Activated B cell treated with CpG ODN at 0.5 μM for 24 hours (primary cell): ENCODE measurements around the gene TLNRD1. TPM values are rescaled to one million over a fixed set of nuclear protein-coding genes. Genes with fewer than 3 reads are reported as not detected.

ENCODE experiments used
- ATAC-seq: fragments of 200-7000 bp; cut with Tn5 transposase; one replicate; pipeline ENCODE4 v1.10.0; 2021; ENCODE audit warnings: low read depth, mild to moderate bottlenecking, moderate library complexity
- CTCF ChIA-PET: fragments of 350-600 bp; sonication (Branson Sonifier 250); formaldehyde crosslinking; loops from one replicate; lab custom pipeline; 2021; ENCODE audit warnings: antibody characterized with exemption; lab: Charles Lee
- POLR2A ChIA-PET: fragments of 350-600 bp; sonication (Branson Sonifier 250); formaldehyde crosslinking; loops from one replicate; lab custom pipeline; 2021; ENCODE audit warnings: antibody characterized with exemption; lab: Charles Lee
- DNase-seq: peaks from one replicate; pipeline ENCODE4 v3.0.0; 2022
- H3K27ac Mint-ChIP-seq: one replicate; pipeline ENCODE4 v1.8.0; 2020; ENCODE audit warnings: mixed read lengths
- H3K27me3 Mint-ChIP-seq: one replicate; pipeline ENCODE4 v1.8.0; 2021; ENCODE audit warnings: mixed read lengths
- H3K36me3 Mint-ChIP-seq: one replicate; pipeline ENCODE4 v1.8.0; 2021; ENCODE audit warnings: low read depth, mixed read lengths
- H3K4me1 Mint-ChIP-seq: one replicate; pipeline ENCODE4 v1.8.0; 2021; ENCODE audit warnings: mixed read lengths
- H3K4me3 Mint-ChIP-seq: one replicate; pipeline ENCODE4 v1.8.0; 2020; ENCODE audit warnings: mild to moderate bottlenecking, mixed read lengths
- H3K9me3 Mint-ChIP-seq: one replicate; pipeline ENCODE4 v1.8.0; 2020; ENCODE audit warnings: mixed read lengths
- CTCF ChIP-seq: fragments of 200-600 bp; IDR thresholded peaks from one replicate; pipeline ENCODE4 v1.8.0; 2022; ENCODE audit warnings: antibody characterized with exemption, mild to moderate bottlenecking
- intact Hi-C: fragments of 100-400 bp; cut with micrococcal nuclease; formaldehyde crosslinking; loops from one replicate; pipeline ENCODE4 v1.15.1; 2024
- total RNA-seq: library from RNA; stranded (reverse); gene quantifications from 2 replicates; pipeline ENCODE4 v1.2.3, GENCODE V29; 2022

Gene TLNRD1
- total RNA-seq, 1 donor from 2014 or later = 25.7 TPM

DNA sequence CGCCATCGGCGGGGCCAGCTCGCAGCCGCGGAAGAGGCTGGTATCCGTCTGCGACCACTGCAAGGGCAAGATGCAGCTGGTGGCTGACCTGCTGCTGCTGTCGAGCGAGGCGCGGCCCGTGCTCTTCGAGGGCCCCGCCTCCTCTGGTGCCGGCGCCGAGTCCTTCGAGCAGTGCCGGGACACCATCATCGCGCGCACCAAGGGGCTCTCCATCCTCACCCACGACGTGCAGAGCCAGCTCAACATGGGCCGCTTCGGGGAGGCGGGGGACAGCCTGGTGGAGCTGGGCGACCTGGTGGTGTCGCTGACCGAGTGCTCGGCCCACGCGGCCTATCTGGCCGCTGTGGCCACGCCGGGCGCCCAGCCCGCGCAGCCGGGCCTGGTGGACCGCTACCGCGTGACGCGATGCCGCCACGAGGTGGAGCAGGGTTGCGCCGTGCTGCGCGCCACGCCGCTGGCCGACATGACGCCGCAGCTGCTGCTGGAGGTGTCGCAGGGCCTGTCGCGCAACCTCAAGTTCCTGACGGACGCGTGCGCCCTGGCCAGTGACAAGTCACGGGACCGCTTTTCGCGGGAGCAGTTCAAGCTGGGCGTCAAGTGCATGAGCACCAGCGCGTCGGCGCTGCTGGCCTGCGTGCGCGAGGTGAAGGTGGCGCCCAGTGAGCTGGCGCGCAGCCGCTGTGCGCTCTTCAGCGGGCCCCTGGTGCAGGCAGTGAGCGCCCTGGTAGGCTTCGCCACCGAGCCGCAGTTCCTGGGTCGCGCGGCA, 1.8 kb downstream of the TLNRD1 start:
- ChIA-PET CTCF (interaction anchor here (0.8 to 2.3 kb wide), 2 partner anchors 106 to 263 kb away, joined by 3 to 9 read pairs; no protein-coding TSS in a partner anchor), POLR2A (interaction anchor here (0.6 to 5.1 kb wide), 10 partner anchors 9 to 296 kb away, joined by 3 to 83 read pairs (median 5); partner anchors contain the start of gene MESD)
- Mint-ChIP-seq H3K27me3 (no peaks in the 10 kb centered on the region), H3K36me3 (peaks cover 30% of the 10 kb centered on the region), H3K27ac (no peak overlapping the region), H3K4me1 (peaks cover 55% of the 10 kb centered on the region), H3K4me3 (peak overlapping the region; percentile 77), H3K9me3 (no peaks in the 10 kb centered on the region)
- ATAC-seq = no peak
- intact Hi-C loops = loop anchor here (5.0 kb wide), 2 partner anchors 50 to 945 kb away; partner anchors contain the start of gene ZFAND6
- TF ChIP-seq CTCF = no peak
- no peak for DNase-seq

DNA sequence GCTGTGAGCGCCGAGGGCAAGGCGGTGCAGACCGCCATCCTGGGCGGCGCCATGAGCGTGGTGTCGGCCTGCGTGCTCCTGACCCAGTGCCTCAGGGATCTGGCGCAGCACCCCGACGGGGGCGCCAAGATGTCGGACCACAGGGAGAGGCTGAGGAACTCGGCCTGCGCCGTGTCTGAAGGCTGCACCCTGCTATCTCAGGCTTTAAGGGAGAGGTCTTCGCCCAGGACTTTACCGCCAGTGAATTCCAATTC, 2.3 kb downstream of the TLNRD1 start:
- Mint-ChIP-seq H3K9me3 (no peaks in the 10 kb centered on the region), H3K4me3 (peak overlapping the region; percentile 58), H3K4me1 (peaks cover 59% of the 10 kb centered on the region), H3K27me3 (no peaks in the 10 kb centered on the region), H3K36me3 (peaks cover 30% of the 10 kb centered on the region), H3K27ac (no peak overlapping the region)
- ChIA-PET CTCF (interaction anchor here (2.3 kb wide), 1 partner anchor 263 kb away, joined by 9 read pairs; no protein-coding TSS in a partner anchor), POLR2A (interaction anchor here (1.6 kb wide), 1 partner anchor 21 kb away, joined by 6 read pairs; no protein-coding TSS in a partner anchor)
- ATAC-seq = no peak
- intact Hi-C loops = loop anchor here (5.0 kb wide), 2 partner anchors 49 to 946 kb away; partner anchors contain the start of gene ZFAND6
- DNase-seq = no peak
- no peak for TF ChIP-seq CTCF

GRCh38 chr15:81006124-81006523, 5.4 kb downstream of the TLNRD1 start:
- intact Hi-C loops = no loop called here
- no peaks in the 10 kb centered on the region for H3K9me3 Mint-ChIP-seq
- POLR2A ChIA-PET = interaction anchor here (0.7 to 1.3 kb wide), 3 partner anchors 17 to 20 kb away, joined by 3 to 5 read pairs (median 5); no protein-coding TSS in a partner anchor

GRCh38 chr15:81007428-81008064, 6.8 kb downstream of the TLNRD1 start:
- intact Hi-C loops = no loop called here
- Mint-ChIP-seq H3K27ac (no peak overlapping the region), H3K4me1 (peaks cover 61% of the 10 kb centered on the region), H3K4me3 (no peak overlapping the region), H3K9me3 (no peaks in the 10 kb centered on the region), H3K27me3 (no peaks in the 10 kb centered on the region), H3K36me3 (peaks cover 31% of the 10 kb centered on the region)
- DNase-seq (no peak), ATAC-seq (no peak)
- no peak for TF ChIP-seq CTCF
- ChIA-PET POLR2A (interaction anchor here (0.7 to 1.3 kb wide), 2 partner anchors 16 to 17 kb away, joined by 5 to 10 read pairs; no protein-coding TSS in a partner anchor), CTCF (interaction anchor here (1.8 kb wide), 1 partner anchor 259 kb away, joined by 6 read pairs; no protein-coding TSS in a partner anchor)

More at GRCh38 chr15:81006124-81006523, 5.4 kb downstream of the TLNRD1 start:
- Mint-ChIP-seq H3K4me3 (no peak overlapping the region), H3K36me3 (peaks cover 31% of the 10 kb centered on the region), H3K27me3 (no peaks in the 10 kb centered on the region), H3K27ac (no peak overlapping the region), H3K4me1 (peaks cover 58% of the 10 kb centered on the region)
- CTCF ChIA-PET = no interaction called here
- DNase-seq = no peak
- TF ChIP-seq CTCF = no peak
- ATAC-seq = no peak

- intact Hi-C loops = no loop called here
Measured at GRCh38 chr15:81008312-81008711, 7.6 kb downstream of the TLNRD1 start.

More at GRCh38 chr15:81008312-81008711, 7.6 kb downstream of the TLNRD1 start:
- H3K27ac Mint-ChIP-seq = no peak overlapping the region
- ChIA-PET POLR2A (no interaction called here), CTCF (interaction anchor here (1.8 kb wide), 1 partner anchor 258 kb away, joined by 6 read pairs; no protein-coding TSS in a partner anchor)
- H3K9me3 Mint-ChIP-seq = no peaks in the 10 kb centered on the region
- peaks cover 27% of the 10 kb centered on the region for H3K36me3 Mint-ChIP-seq
- ATAC-seq = no peak
- H3K27me3 Mint-ChIP-seq = no peaks in the 10 kb centered on the region
- H3K4me3 Mint-ChIP-seq = no peak overlapping the region
- no peak for DNase-seq
- H3K4me1 Mint-ChIP-seq = peaks cover 57% of the 10 kb centered on the region
- TF ChIP-seq CTCF = no peak
